ENCODE results near the gene CEP20.

The CEP20 gene

DNA sequence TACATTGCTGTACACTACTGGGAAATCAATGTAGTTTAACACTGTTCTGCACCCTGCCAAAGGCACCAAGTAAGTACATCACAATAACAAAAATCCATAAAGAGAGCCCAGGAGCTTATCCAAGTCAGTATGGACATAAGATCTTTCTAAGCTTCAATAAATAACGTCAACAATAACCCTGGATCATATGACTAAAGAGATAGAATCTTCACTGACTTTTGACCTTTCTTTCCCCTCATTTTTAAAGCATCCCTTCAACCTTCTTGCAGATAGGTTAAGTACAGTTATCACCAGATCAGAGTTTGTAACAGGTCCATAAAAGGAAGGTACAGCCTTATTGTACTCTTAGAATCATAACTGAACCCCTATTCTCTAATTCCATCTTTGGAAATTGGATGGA, 2.3 kb downstream of the CEP20 start:
- DNase-seq (ENCODE audit: low read depth in 2 of 2), result no peak
- H3K4me3 ChIP-seq (replicated peaks in 1 of 2; ENCODE audit: low read depth in 2 of 2, low read length in 2 of 2), result no peak overlapping the region
- no peak for TF ChIP-seq CTCF (IDR thresholded peaks at IDR 0.05; ENCODE audit: low read depth, low read length)

GRCh38 chr16:15885560-15886001, 2.8 kb downstream of the CEP20 start:
- DNase-seq (ENCODE audit: low read depth in 2 of 2), result peak in 1 of 2 donors; percentile 55
- TF ChIP-seq CTCF (IDR thresholded peaks at IDR 0.05; ENCODE audit: low read depth, low read length), result no peak
- H3K4me3 ChIP-seq (replicated peaks in 1 of 2; ENCODE audit: low read depth in 2 of 2, low read length in 2 of 2), result no peak overlapping the region

DNA sequence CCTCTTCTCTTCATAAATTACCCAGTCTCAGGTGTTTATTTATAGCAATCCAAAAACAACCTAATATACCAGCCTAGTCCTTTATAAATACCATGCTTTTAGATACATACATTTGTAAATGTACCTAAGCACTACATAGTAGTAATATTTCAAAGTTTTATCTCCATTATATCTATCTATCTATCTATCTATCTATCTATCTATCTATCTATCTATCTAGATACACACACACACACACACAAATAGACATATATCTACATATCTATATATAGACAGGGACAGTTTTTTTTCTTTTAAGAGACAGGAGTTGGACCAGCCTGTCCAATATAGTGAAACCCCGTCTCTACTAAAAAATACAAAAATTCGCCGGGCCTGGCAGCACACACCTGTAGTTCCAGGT, 5.8 kb downstream of the CEP20 start:
- TF ChIP-seq CTCF (IDR thresholded peaks at IDR 0.05; ENCODE audit: low read depth, low read length), result no peak
- H3K4me3 ChIP-seq (replicated peaks in 1 of 2; ENCODE audit: low read depth in 2 of 2, low read length in 2 of 2), result no peak overlapping the region
- no peak for DNase-seq (ENCODE audit: low read depth in 2 of 2)

GRCh38 chr16:15881794-15882379, 6.5 kb downstream of the CEP20 start:
- DNase-seq (ENCODE audit: low read depth in 2 of 2), result no peak
- no peak for TF ChIP-seq CTCF (IDR thresholded peaks at IDR 0.05; ENCODE audit: low read depth, low read length)
- H3K4me3 ChIP-seq (replicated peaks in 1 of 2; ENCODE audit: low read depth in 2 of 2, low read length in 2 of 2), result no peak overlapping the region

- no peak overlapping the region for H3K4me3 ChIP-seq (replicated peaks in 1 of 2; ENCODE audit: low read depth in 2 of 2, low read length in 2 of 2)
- no peak for DNase-seq (ENCODE audit: low read depth in 2 of 2)
- TF ChIP-seq CTCF (IDR thresholded peaks at IDR 0.05; ENCODE audit: low read depth, low read length), result no peak
Measured at GRCh38 chr16:15880434-15881308, 7.7 kb downstream of the CEP20 start.

- H3K4me3 ChIP-seq (replicated peaks in 1 of 2; ENCODE audit: low read depth in 2 of 2, low read length in 2 of 2), result no peak overlapping the region
- peak; percentile 84 to 96 for DNase-seq (ENCODE audit: low read depth in 2 of 2)
- no peak for TF ChIP-seq CTCF (IDR thresholded peaks at IDR 0.05; ENCODE audit: low read depth, low read length)
Measured at GRCh38 chr16:15879255-15879811, 9.1 kb downstream of the CEP20 start.

Measured in cardiac fibroblast (primary cell).